Ishikawa (cell line): ENCODE data around the gene PIGQ.

Experiments used
- CEBPB ChIP-seq: IDR thresholded peaks from 2 replicates; pipeline ENCODE4 v1.6.1; 2012
- CREB1 ChIP-seq: IDR thresholded peaks from 2 replicates; pipeline ENCODE4 v1.6.1; 2012; ENCODE audit warnings: low read depth
- EGR1 ChIP-seq: IDR thresholded peaks from 2 replicates; pipeline ENCODE4 v1.6.1; 2012
- EP300 ChIP-seq: IDR thresholded peaks from 2 replicates; pipeline ENCODE4 v1.6.1; 2012; ENCODE audit warnings: borderline replicate concordance
- FOXM1 ChIP-seq: IDR thresholded peaks from 2 replicates; pipeline ENCODE4 v1.6.1; 2012; ENCODE audit warnings: low read depth, borderline replicate concordance
- MAX ChIP-seq: IDR thresholded peaks from 2 replicates; pipeline ENCODE4 v1.6.1; 2012
- NFIC ChIP-seq: IDR thresholded peaks from 2 replicates; pipeline ENCODE4 v1.6.1; 2012
- RAD21 ChIP-seq: IDR thresholded peaks from 2 replicates; pipeline ENCODE4 v1.6.1; 2012; ENCODE audit warnings: low read depth
- REST ChIP-seq: IDR thresholded peaks from 2 replicates; pipeline ENCODE4 v1.6.1; 2012; ENCODE audit warnings: low read depth, mild to moderate bottlenecking
- TAF1 ChIP-seq: IDR thresholded peaks from 2 replicates; pipeline ENCODE4 v1.6.1; 2012; ENCODE audit warnings: low read depth, mild to moderate bottlenecking
- TCF12 ChIP-seq: IDR thresholded peaks from 2 replicates; pipeline ENCODE4 v1.6.1; 2012; ENCODE audit warnings: low read depth
- TEAD4 ChIP-seq: IDR thresholded peaks from 2 replicates; pipeline ENCODE4 v1.6.1; 2012
- USF1 ChIP-seq: IDR thresholded peaks from 2 replicates; pipeline ENCODE4 v1.6.1; 2012
- YY1 ChIP-seq: IDR thresholded peaks from 2 replicates; pipeline ENCODE4 v1.6.1; 2012; ENCODE audit warnings: low read depth
- ZBTB7A ChIP-seq: IDR thresholded peaks from 2 replicates; pipeline ENCODE4 v1.6.1; 2012; ENCODE audit warnings: low read depth

PIGQ gene

GRCh38 chr16:576823-577201 lies 7.0 kb downstream of the PIGQ start:
- TF ChIP-seq EGR1 (no peak), USF1 (no peak), CREB1 (no peak), YY1 (no peak), TCF12 (no peak), REST (no peak), NFIC (no peak), MAX (no peak)

- TF ChIP-seq NFIC (no peak), YY1 (no peak), TAF1 (no peak), MAX (no peak), EP300 (no peak)
These were observed 8.0 kb downstream of the PIGQ start for GRCh38 chr16:577796-578195.

- no peak for TF ChIP-seq CREB1
- TF ChIP-seq YY1, result no peak
- no peak for TF ChIP-seq RAD21
- TF ChIP-seq MAX, result no peak
- TF ChIP-seq USF1, result no peak
- no peak for TF ChIP-seq TEAD4
- no peak for TF ChIP-seq CEBPB
- TF ChIP-seq TCF12, result no peak
- no peak for TF ChIP-seq TAF1
- TF ChIP-seq EGR1, result no peak
- TF ChIP-seq NFIC, result no peak
- TF ChIP-seq REST, result no peak
- TF ChIP-seq ZBTB7A, result no peak
- TF ChIP-seq EP300, result no peak
- TF ChIP-seq FOXM1, result no peak
These were observed 8.6 kb downstream of the PIGQ start for GRCh38 chr16:578232-578869.

GRCh38 chr16:578870-579405 lies 9.2 kb downstream of the PIGQ start:
- TF ChIP-seq EP300 (no peak), RAD21 (peak; percentile 62; the same call in 1 of the 2 replicates), USF1 (no peak)

GRCh38 chr16:580141-580945 lies 10.6 kb downstream of the PIGQ start:
- TF ChIP-seq EP300 (no peak), ZBTB7A (no peak), REST (no peak), EGR1 (no peak), NFIC (no peak), TEAD4 (no peak), TAF1 (no peak), FOXM1 (no peak), USF1 (no peak), CREB1 (no peak), MAX (no peak), TCF12 (no peak), RAD21 (no peak), CEBPB (no peak)
